ENCODE results near the gene JCHAIN.

DNA sequence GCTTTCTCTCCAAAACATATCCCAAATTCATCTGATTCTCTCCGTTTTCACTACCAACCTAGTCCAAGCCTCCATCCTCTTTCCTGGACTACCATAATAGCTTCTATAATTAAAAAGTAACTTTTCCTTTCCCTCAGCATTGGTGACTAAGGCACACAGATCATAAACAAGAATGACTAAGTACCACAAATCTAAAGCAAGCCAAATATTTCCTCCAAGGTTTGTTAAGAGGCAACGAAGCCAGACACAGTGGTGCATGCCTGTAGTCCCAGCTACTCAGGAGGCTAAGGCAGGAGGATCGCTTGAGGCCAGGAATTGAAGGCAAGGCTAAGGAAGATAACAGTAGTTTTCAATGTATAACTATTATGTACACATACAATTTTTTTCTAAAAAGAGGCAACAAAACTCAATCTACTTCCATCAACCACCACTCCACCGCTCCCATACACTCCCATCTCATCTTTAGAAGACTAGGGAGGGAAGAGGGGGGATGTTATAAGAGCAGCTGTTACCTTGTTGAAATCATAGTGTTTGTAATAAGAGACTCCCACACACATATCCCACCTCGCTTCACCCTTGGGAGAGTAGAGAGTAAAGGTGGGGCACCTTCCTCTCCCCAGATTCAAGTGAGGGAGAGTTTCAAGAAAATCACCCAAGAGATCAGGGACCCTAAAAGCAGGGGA is 4.2 kb upstream of the JCHAIN start:
- TF ChIP-seq, protein P1, sequence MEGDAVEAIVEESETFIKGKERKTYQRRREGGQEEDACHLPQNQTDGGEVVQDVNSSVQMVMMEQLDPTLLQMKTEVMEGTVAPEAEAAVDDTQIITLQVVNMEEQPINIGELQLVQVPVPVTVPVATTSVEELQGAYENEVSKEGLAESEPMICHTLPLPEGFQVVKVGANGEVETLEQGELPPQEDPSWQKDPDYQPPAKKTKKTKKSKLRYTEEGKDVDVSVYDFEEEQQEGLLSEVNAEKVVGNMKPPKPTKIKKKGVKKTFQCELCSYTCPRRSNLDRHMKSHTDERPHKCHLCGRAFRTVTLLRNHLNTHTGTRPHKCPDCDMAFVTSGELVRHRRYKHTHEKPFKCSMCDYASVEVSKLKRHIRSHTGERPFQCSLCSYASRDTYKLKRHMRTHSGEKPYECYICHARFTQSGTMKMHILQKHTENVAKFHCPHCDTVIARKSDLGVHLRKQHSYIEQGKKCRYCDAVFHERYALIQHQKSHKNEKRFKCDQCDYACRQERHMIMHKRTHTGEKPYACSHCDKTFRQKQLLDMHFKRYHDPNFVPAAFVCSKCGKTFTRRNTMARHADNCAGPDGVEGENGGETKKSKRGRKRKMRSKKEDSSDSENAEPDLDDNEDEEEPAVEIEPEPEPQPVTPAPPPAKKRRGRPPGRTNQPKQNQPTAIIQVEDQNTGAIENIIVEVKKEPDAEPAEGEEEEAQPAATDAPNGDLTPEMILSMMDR (conservative IDR thresholded peaks at IDR 0.05 in 1 of 2, IDR thresholded peaks at IDR 0.05 in 1 of 2; ENCODE audit: low read depth in 1 of 2, low read length in 2 of 2), result no peak
- TF ChIP-seq EZH2 (IDR thresholded peaks at IDR 0.05; ENCODE audit: low read length, missing control alignments), result no peak

Measured in fibroblast of lung (primary cell).